ENCODE results near the gene EXOC4.

- TF ChIP-seq CTCF (IDR thresholded peaks at IDR 0.05): no peak
- no peak for TF ChIP-seq POLR2AphosphoS5 (IDR thresholded peaks at IDR 0.05; ENCODE audit: low read depth, low read length)
- TF ChIP-seq TCF7L2 (IDR thresholded peaks at IDR 0.05; ENCODE audit: low read depth, low read length): no peak
- TF ChIP-seq REST (IDR thresholded peaks at IDR 0.05; ENCODE audit: insufficient read depth in 1 of 2, low read depth in 2 of 2, low read length in 1 of 2): no peak
Observed at GRCh38 chr7:133808493-133808866, 555.6 kb downstream of the EXOC4 start.

All from Panc1 (cell line).